WTC11 (cell line): ENCODE results near the gene KCNIP4. TPM values are rescaled to one million over a fixed set of nuclear protein-coding genes. Genes with fewer than 3 reads are reported as not detected.

ENCODE experiments used
- ATAC-seq: fragments of 200-7000 bp; cut with Tn5 transposase; 2 replicates; pipeline ENCODE4 v1.10.0; 2021; ENCODE audit warnings: mild to moderate bottlenecking, moderate library complexity
- CTCF ChIA-PET: fragments of 300-600 bp; sonication (Branson Sonifier 250); formaldehyde crosslinking; loops from one replicate; lab custom pipeline; 2021; ENCODE audit warnings: antibody characterized with exemption; lab: Charles Lee
- POLR2A ChIA-PET: fragments of 350-600 bp; sonication (Branson Sonifier 250); formaldehyde crosslinking; loops from one replicate; lab custom pipeline; 2021; ENCODE audit warnings: antibody characterized with exemption; lab: Charles Lee
- DNase-seq: peaks from one replicate; pipeline ENCODE4 v3.0.0; 2021; ENCODE audit warnings: low spot score
- H3K27ac Mint-ChIP-seq: 2 replicates; pipeline ENCODE4 v1.8.0; 2021; ENCODE audit warnings: mixed read lengths
- H3K27me3 Mint-ChIP-seq: 2 replicates; pipeline ENCODE4 v1.8.0; 2021; ENCODE audit warnings: low read depth, mild to moderate bottlenecking, moderate library complexity, mixed read lengths
- H3K36me3 Mint-ChIP-seq: 2 replicates; pipeline ENCODE4 v1.8.0; 2021; ENCODE audit warnings: mixed read lengths
- H3K4me1 Mint-ChIP-seq: 2 replicates; pipeline ENCODE4 v1.8.0; 2022; ENCODE audit warnings: mixed read lengths
- H3K4me3 Mint-ChIP-seq: 2 replicates; pipeline ENCODE4 v1.8.0; 2021; ENCODE audit warnings: mild to moderate bottlenecking, moderate library complexity, mixed read lengths
- H3K9me3 Mint-ChIP-seq: 2 replicates; pipeline ENCODE4 v1.8.0; 2021; ENCODE audit warnings: mixed read lengths
- FOXJ3 ChIP-seq: sonication (generic); formaldehyde crosslinking; IDR thresholded peaks from 2 replicates; pipeline ENCODE4 v1.9.0; 2021; ENCODE audit warnings: missing genetic modification reagents, mild to moderate bottlenecking, borderline replicate concordance
- GRHL2 ChIP-seq: fragments of 250-450 bp; sonication (Bioruptor Pico); IDR thresholded peaks from 2 replicates; pipeline ENCODE4 v1.8.0; 2022; ENCODE audit warnings: mild to moderate bottlenecking, moderate library complexity; ENCODE audit not compliant: insufficient replicate concordance, severe bottlenecking
- GTF2I ChIP-seq: fragments of 250-450 bp; sonication (Bioruptor Pico); conservative IDR thresholded peaks from 2 replicates; pipeline ENCODE4 v1.4.0; 2021; ENCODE audit warnings: mild to moderate bottlenecking
- TEAD4 ChIP-seq: sonication (generic); formaldehyde crosslinking; IDR thresholded peaks from 2 replicates; pipeline ENCODE4 v1.8.0; 2022; ENCODE audit warnings: mild to moderate bottlenecking, missing genetic modification reagents
- ZNF671 ChIP-seq: fragments of 250-450 bp; sonication (Bioruptor Pico); IDR thresholded peaks from 2 replicates; pipeline ENCODE4 v1.8.0; 2021; ENCODE audit warnings: mild to moderate bottlenecking
- total RNA-seq: library from RNA; stranded (reverse); gene quantifications from 3 replicates; pipeline ENCODE4 v1.2.3, GENCODE V29; 2021
- TF ChIP-seq, protein P1 (sequence below): fragments of 250-450 bp; sonication (Bioruptor Pico); conservative IDR thresholded peaks from 2 replicates; pipeline ENCODE4 v1.9.0; 2021; ENCODE audit warnings: mild to moderate bottlenecking
- TF ChIP-seq, protein P2 (sequence below): sonication (generic); formaldehyde crosslinking; IDR thresholded peaks from 2 replicates; pipeline ENCODE4 v1.8.1; 2022; ENCODE audit warnings: mild to moderate bottlenecking, moderate library complexity, missing genetic modification reagents
- TF ChIP-seq, protein P3 (sequence below): sonication (generic); formaldehyde crosslinking; conservative IDR thresholded peaks from 2 replicates; pipeline ENCODE4 v1.8.1; 2023; ENCODE audit warnings: mild to moderate bottlenecking, low read depth, missing genetic modification reagents, moderate library complexity
- TF ChIP-seq, protein P4 (sequence below): fragments of 250-450 bp; sonication (Bioruptor Pico); IDR thresholded peaks from 2 replicates; pipeline ENCODE4 v2.1.2; 2022; ENCODE audit warnings: mild to moderate bottlenecking, moderate library complexity
- TF ChIP-seq, protein P5 (sequence below): sonication (generic); formaldehyde crosslinking; IDR thresholded peaks from 2 replicates; pipeline ENCODE4 v1.8.0; 2023; ENCODE audit warnings: missing genetic modification reagents, mild to moderate bottlenecking, borderline replicate concordance
- TF ChIP-seq, protein P6 (sequence below): sonication (generic); formaldehyde crosslinking; IDR thresholded peaks from 2 replicates; pipeline ENCODE4 v1.8.0; 2023; ENCODE audit warnings: mild to moderate bottlenecking, missing genetic modification reagents
- TF ChIP-seq, protein P7 (sequence below): sonication (generic); formaldehyde crosslinking; IDR thresholded peaks from 2 replicates; pipeline ENCODE4 v1.8.0; 2022; ENCODE audit warnings: mild to moderate bottlenecking, missing genetic modification reagents
- TF ChIP-seq, protein P8 (sequence below): sonication (generic); formaldehyde crosslinking; IDR thresholded peaks from 2 replicates; pipeline ENCODE4 v1.8.1; 2022; ENCODE audit warnings: missing genetic modification reagents, borderline replicate concordance
- TF ChIP-seq, protein P9 (sequence below): sonication (generic); formaldehyde crosslinking; IDR thresholded peaks from 2 replicates; pipeline ENCODE4 v1.8.1; 2022; ENCODE audit warnings: mild to moderate bottlenecking, missing genetic modification reagents, moderate library complexity, borderline replicate concordance

KCNIP4 gene
- total RNA-seq, 1 experiment from 2014 or later: not detected

DNA sequence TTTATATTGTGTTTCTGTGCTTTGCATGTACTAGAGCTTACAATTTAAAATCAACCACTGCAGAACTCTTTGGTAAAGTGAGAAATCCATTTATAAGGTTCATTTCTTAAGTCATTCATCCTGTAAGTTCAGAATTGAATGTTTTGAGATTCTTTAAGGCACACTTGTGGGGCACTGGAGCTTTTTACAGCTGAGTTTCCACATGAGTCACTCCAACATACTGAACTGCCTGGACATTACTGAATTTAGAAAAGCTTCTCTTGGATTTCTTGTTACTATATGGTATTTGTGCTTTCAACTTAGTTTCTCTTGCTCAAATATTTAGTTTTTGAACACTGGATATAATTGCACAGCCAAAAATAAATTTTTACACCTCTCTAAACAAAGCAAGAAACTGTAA, 1022.0 kb downstream of the KCNIP4 start (continued):
- TF ChIP-seq ZNF671 (no peak), GTF2I (CRISPR knock-in tag) (no peak)
- TF ChIP-seq, protein P1, sequence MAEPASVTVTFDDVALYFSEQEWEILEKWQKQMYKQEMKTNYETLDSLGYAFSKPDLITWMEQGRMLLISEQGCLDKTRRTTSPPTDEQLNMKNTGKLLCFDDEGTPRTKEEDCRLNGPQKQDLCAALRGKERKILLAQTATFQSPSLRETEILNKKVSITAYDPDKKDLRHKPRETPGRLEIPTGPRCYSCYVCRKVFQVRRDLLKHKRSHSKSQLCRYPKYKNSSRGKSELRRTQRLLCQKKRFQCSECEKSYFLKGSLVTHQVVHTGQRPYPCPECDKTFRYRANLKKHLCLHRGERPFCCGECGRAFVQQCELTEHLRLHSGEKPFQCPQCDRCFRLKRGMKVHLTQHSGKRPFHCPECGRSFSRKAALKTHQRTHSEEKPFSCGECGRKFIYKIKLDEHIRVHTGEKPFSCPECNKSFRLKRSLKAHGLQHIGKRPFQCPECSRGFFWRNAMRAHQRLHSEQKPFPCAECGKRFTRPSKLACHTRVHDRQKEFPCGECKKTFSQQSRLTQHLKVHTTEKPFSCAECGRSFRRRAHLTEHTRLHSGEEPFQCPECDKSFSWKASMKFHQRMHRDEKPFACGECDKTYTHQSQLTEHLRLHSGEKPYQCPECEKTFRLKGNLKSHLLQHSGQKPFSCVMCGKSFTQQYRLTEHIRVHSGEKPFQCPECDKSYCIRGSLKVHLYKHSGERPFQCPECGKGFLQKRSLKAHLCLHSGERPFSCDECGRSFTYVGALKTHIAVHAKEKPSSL (CRISPR knock-in tag): no peak
- TF ChIP-seq, protein P2, sequence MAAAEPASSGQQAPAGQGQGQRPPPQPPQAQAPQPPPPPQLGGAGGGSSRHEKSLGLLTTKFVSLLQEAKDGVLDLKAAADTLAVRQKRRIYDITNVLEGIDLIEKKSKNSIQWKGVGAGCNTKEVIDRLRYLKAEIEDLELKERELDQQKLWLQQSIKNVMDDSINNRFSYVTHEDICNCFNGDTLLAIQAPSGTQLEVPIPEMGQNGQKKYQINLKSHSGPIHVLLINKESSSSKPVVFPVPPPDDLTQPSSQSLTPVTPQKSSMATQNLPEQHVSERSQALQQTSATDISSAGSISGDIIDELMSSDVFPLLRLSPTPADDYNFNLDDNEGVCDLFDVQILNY (CRISPR knock-in tag): no peak
- TF ChIP-seq, protein P3, sequence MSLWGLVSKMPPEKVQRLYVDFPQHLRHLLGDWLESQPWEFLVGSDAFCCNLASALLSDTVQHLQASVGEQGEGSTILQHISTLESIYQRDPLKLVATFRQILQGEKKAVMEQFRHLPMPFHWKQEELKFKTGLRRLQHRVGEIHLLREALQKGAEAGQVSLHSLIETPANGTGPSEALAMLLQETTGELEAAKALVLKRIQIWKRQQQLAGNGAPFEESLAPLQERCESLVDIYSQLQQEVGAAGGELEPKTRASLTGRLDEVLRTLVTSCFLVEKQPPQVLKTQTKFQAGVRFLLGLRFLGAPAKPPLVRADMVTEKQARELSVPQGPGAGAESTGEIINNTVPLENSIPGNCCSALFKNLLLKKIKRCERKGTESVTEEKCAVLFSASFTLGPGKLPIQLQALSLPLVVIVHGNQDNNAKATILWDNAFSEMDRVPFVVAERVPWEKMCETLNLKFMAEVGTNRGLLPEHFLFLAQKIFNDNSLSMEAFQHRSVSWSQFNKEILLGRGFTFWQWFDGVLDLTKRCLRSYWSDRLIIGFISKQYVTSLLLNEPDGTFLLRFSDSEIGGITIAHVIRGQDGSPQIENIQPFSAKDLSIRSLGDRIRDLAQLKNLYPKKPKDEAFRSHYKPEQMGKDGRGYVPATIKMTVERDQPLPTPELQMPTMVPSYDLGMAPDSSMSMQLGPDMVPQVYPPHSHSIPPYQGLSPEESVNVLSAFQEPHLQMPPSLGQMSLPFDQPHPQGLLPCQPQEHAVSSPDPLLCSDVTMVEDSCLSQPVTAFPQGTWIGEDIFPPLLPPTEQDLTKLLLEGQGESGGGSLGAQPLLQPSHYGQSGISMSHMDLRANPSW: no peak
- TF ChIP-seq, protein P4, sequence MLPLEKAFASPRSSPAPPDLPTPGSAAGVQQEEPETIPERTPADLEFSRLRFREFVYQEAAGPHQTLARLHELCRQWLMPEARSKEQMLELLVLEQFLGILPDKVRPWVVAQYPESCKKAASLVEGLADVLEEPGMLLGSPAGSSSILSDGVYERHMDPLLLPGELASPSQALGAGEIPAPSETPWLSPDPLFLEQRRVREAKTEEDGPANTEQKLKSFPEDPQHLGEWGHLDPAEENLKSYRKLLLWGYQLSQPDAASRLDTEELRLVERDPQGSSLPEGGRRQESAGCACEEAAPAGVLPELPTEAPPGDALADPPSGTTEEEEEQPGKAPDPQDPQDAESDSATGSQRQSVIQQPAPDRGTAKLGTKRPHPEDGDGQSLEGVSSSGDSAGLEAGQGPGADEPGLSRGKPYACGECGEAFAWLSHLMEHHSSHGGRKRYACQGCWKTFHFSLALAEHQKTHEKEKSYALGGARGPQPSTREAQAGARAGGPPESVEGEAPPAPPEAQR (CRISPR knock-in tag): no peak

DNA sequence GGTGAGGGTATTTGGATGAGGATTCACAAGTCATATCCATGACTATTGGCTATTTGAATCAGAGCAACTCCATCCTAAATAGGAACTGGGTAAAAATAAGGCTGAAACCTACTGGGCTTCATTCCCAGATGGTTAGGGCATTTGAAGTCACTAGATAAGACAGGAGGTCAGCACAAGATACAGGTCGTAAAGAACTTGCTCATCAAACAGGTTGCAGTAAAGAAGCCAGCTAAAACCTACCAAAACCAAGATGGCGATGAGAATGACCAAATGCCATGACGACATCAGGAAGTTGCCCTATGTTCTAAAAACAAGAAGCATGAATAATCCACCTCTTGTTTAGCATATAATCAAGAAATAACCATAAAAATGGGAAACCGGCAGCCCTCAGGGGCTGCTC, 1023.4 kb downstream of the KCNIP4 start:
- Mint-ChIP-seq H3K4me1 (peaks cover 18% of the 10 kb centered on the region), H3K27me3 (no peaks in the 10 kb centered on the region), H3K4me3 (no peak overlapping the region), H3K36me3 (no peaks in the 10 kb centered on the region), H3K27ac (no peak overlapping the region), H3K9me3 (peaks cover 5% of the 10 kb centered on the region; the same call in 1 of the 2 replicates)
- DNase-seq (no peak), ATAC-seq (no peak)
- CTCF ChIA-PET: no interaction called here
- POLR2A ChIA-PET: interaction anchor here (0.6 kb wide), 1 partner anchor 122 kb away, joined by 3 read pairs; no protein-coding TSS in a partner anchor
- no peak for TF ChIP-seq GTF2I (CRISPR knock-in tag)
- TF ChIP-seq, protein P5, sequence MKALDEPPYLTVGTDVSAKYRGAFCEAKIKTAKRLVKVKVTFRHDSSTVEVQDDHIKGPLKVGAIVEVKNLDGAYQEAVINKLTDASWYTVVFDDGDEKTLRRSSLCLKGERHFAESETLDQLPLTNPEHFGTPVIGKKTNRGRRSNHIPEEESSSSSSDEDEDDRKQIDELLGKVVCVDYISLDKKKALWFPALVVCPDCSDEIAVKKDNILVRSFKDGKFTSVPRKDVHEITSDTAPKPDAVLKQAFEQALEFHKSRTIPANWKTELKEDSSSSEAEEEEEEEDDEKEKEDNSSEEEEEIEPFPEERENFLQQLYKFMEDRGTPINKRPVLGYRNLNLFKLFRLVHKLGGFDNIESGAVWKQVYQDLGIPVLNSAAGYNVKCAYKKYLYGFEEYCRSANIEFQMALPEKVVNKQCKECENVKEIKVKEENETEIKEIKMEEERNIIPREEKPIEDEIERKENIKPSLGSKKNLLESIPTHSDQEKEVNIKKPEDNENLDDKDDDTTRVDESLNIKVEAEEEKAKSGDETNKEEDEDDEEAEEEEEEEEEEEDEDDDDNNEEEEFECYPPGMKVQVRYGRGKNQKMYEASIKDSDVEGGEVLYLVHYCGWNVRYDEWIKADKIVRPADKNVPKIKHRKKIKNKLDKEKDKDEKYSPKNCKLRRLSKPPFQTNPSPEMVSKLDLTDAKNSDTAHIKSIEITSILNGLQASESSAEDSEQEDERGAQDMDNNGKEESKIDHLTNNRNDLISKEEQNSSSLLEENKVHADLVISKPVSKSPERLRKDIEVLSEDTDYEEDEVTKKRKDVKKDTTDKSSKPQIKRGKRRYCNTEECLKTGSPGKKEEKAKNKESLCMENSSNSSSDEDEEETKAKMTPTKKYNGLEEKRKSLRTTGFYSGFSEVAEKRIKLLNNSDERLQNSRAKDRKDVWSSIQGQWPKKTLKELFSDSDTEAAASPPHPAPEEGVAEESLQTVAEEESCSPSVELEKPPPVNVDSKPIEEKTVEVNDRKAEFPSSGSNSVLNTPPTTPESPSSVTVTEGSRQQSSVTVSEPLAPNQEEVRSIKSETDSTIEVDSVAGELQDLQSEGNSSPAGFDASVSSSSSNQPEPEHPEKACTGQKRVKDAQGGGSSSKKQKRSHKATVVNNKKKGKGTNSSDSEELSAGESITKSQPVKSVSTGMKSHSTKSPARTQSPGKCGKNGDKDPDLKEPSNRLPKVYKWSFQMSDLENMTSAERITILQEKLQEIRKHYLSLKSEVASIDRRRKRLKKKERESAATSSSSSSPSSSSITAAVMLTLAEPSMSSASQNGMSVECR (CRISPR knock-in tag): no peak
- TF ChIP-seq TEAD4 (CRISPR knock-in tag): no peak
- TF ChIP-seq, protein P6, sequence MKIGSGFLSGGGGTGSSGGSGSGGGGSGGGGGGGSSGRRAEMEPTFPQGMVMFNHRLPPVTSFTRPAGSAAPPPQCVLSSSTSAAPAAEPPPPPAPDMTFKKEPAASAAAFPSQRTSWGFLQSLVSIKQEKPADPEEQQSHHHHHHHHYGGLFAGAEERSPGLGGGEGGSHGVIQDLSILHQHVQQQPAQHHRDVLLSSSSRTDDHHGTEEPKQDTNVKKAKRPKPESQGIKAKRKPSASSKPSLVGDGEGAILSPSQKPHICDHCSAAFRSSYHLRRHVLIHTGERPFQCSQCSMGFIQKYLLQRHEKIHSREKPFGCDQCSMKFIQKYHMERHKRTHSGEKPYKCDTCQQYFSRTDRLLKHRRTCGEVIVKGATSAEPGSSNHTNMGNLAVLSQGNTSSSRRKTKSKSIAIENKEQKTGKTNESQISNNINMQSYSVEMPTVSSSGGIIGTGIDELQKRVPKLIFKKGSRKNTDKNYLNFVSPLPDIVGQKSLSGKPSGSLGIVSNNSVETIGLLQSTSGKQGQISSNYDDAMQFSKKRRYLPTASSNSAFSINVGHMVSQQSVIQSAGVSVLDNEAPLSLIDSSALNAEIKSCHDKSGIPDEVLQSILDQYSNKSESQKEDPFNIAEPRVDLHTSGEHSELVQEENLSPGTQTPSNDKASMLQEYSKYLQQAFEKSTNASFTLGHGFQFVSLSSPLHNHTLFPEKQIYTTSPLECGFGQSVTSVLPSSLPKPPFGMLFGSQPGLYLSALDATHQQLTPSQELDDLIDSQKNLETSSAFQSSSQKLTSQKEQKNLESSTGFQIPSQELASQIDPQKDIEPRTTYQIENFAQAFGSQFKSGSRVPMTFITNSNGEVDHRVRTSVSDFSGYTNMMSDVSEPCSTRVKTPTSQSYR: no peak
- TF ChIP-seq, protein P7, sequence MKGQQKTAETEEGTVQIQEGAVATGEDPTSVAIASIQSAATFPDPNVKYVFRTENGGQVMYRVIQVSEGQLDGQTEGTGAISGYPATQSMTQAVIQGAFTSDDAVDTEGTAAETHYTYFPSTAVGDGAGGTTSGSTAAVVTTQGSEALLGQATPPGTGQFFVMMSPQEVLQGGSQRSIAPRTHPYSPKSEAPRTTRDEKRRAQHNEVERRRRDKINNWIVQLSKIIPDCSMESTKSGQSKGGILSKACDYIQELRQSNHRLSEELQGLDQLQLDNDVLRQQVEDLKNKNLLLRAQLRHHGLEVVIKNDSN: no peak
- TF ChIP-seq, protein P8, sequence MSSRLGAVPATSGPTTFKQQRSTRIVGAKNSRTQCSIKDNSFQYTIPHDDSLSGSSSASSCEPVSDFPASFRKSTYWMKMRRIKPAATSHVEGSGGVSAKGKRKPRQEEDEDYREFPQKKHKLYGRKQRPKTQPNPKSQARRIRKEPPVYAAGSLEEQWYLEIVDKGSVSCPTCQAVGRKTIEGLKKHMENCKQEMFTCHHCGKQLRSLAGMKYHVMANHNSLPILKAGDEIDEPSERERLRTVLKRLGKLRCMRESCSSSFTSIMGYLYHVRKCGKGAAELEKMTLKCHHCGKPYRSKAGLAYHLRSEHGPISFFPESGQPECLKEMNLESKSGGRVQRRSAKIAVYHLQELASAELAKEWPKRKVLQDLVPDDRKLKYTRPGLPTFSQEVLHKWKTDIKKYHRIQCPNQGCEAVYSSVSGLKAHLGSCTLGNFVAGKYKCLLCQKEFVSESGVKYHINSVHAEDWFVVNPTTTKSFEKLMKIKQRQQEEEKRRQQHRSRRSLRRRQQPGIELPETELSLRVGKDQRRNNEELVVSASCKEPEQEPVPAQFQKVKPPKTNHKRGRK: no peak
- TF ChIP-seq, protein P9, sequence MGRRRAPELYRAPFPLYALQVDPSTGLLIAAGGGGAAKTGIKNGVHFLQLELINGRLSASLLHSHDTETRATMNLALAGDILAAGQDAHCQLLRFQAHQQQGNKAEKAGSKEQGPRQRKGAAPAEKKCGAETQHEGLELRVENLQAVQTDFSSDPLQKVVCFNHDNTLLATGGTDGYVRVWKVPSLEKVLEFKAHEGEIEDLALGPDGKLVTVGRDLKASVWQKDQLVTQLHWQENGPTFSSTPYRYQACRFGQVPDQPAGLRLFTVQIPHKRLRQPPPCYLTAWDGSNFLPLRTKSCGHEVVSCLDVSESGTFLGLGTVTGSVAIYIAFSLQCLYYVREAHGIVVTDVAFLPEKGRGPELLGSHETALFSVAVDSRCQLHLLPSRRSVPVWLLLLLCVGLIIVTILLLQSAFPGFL (CRISPR knock-in tag): no peak
- no peak for TF ChIP-seq GRHL2 (CRISPR knock-in tag)
- TF ChIP-seq FOXJ3 (CRISPR knock-in tag): no peak
